ENCODE measurements around the gene TFCP2L1.

DNA sequence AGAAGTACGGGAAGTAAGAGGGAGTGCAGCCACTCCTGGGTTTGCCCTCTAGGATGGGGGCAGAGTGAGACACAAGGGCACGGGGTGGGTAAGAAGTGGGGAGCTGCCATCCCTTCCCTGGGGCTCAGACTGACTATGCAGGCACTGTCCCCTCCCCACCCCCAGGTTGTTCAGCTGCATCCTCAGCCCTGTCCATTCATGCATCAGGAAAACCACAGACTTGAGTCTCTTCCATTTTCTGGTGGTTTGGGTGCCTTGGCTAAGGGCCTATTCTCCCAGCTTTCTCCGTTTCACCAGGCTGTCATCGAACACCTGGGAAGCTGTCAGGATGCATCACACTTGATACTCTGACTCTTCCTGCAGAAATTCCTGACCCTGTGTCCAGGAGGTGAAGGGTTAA is 111.9 kb downstream of the TFCP2L1 start:
- TF ChIP-seq POLR2A (IDR thresholded peaks at IDR 0.05; ENCODE audit: low read length) (no peak), GATA1 (IDR thresholded peaks at IDR 0.05; ENCODE audit: low read depth, low read length) (no peak)
